BJ (cell line): Measurements from ENCODE around the gene MRPL21. TPM values are rescaled to one million over a fixed set of nuclear protein-coding genes. Genes with fewer than 3 reads are reported as not detected.

Source experiments
- CTCF ChIA-PET: fragments of 350-600 bp; formaldehyde crosslinking; extraction: SDS; loops from one replicate; lab custom pipeline; 2021; ENCODE audit warnings: antibody characterized with exemption, inconsistent platforms; lab: Yijun Ruan, JAX
- POLR2A ChIA-PET: fragments of 300-600 bp; sonication (Branson Sonifier 250); formaldehyde crosslinking; extraction: SDS; loops from one replicate; lab custom pipeline; 2021; ENCODE audit warnings: antibody characterized with exemption; lab: Charles Lee
- DNase-seq: peaks from one replicate; pipeline ENCODE4 v3.0.0-alpha.2; 2011; ENCODE audit warnings: low read depth
- H3K27me3 ChIP-seq: 2 replicates; pipeline ENCODE4 v1.6.0; 2011; ENCODE audit warnings: low read length; ENCODE audit not compliant: control insufficient read depth, insufficient read depth
- H3K36me3 ChIP-seq: 2 replicates; pipeline ENCODE4 v1.5.1; 2011; ENCODE audit warnings: low read length; ENCODE audit not compliant: control insufficient read depth, insufficient read depth
- H3K4me3 ChIP-seq: 2 replicates; pipeline ENCODE4 v1.5.1; 2011; ENCODE audit warnings: low read depth, mild to moderate bottlenecking, control low read depth, low read length
- polyA plus RNA-seq: library from polyadenylated mRNA; depleted of rRNA; stranded (reverse); fragments of >200 nt; gene quantifications from 2 replicates; pipeline ENCODE4 v1.2.3, GENCODE V29; 2011
- TF ChIP-seq, protein P1 (sequence below): IDR thresholded peaks from 2 replicates; pipeline ENCODE4 v1.5.1; 2011; ENCODE audit warnings: low read depth, mild to moderate bottlenecking, control low read depth, inconsistent platforms, low read length, moderate library complexity; ENCODE audit not compliant: insufficient read depth

The MRPL21 gene
- polyA plus RNA-seq, 1 experiment = 57.2 TPM

DNA sequence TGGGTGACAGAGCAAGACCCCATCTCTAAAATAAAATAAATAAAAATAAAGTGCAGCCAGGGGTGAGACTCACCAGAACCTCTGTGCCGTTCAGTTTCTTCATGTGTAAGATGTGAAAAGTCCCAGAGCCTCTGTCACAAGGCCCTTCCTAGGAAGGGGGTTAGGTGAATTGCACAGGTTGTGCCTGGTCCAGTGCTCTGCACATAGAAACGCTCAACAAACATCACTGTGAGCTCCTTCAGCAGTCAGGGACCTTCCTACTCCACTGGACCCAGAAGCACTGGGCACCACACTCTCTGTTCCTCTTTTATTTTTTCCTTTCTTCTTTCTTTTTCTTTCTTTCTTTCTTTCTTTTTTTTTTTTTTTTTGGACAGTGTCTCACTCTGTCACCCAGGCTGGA is 22.3 kb downstream of the MRPL21 start:
- CTCF ChIA-PET = no interaction called here
- POLR2A ChIA-PET = no interaction called here
- TF ChIP-seq, protein P1, sequence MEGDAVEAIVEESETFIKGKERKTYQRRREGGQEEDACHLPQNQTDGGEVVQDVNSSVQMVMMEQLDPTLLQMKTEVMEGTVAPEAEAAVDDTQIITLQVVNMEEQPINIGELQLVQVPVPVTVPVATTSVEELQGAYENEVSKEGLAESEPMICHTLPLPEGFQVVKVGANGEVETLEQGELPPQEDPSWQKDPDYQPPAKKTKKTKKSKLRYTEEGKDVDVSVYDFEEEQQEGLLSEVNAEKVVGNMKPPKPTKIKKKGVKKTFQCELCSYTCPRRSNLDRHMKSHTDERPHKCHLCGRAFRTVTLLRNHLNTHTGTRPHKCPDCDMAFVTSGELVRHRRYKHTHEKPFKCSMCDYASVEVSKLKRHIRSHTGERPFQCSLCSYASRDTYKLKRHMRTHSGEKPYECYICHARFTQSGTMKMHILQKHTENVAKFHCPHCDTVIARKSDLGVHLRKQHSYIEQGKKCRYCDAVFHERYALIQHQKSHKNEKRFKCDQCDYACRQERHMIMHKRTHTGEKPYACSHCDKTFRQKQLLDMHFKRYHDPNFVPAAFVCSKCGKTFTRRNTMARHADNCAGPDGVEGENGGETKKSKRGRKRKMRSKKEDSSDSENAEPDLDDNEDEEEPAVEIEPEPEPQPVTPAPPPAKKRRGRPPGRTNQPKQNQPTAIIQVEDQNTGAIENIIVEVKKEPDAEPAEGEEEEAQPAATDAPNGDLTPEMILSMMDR = no peak
- DNase-seq = no peak
- Histone ChIP-seq H3K36me3 (no peaks in the 10 kb centered on the region), H3K4me3 (no peak overlapping the region), H3K27me3 (no peaks in the 10 kb centered on the region)

DNA sequence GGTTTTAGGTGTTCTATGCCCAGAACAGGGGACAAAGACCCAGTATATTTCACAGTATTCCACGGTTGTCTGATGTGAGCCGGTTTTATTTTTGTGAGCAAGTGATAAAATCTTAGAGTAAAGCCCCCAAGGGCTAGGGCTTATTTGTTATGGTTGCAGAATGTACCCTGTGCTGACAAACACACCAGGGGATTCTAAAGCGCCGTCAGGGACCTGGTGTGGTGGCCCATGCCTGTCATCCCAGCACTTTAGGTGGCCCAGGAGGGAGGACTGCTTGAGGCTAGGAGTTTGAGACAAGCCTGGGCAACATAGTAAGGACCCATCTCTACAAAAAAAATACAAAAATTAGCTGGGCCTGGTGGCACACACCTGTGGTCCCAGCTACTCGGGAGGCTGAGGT is 22.8 kb downstream of the MRPL21 start:
- CTCF ChIA-PET = interaction anchor here (0.6 to 3.2 kb wide), 2 partner anchors 11 to 38 kb away, joined by 4 to 12 read pairs; no protein-coding TSS in a partner anchor

DNA sequence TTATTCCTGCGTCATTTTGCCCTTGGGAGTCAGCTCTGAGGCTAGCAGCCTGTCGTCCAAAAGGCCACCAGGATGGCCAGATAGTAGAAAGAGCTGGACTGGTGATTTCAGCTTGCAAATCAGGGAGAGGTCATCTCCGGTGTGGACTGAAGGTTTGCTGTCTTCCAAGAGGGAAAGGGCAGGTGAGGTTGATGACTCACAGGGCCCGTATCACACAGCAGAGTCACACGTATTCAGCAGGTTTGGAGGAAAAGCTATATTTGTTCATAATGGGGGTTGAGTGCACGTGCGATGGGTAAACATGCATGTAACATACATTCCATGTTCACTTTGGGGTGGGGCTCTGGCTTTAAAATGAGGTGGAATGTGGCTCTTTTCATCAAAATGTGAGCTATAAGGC is 25.6 kb downstream of the MRPL21 start:
- CTCF ChIA-PET = interaction anchor here (1.5 to 3.2 kb wide), 2 partner anchors 9 to 12 kb away, joined by 6 to 12 read pairs; no protein-coding TSS in a partner anchor
- no peak overlapping the region for H3K4me3 ChIP-seq
- DNase-seq = no peak
- TF ChIP-seq, protein P1 = no peak
- H3K36me3 ChIP-seq = no peaks in the 10 kb centered on the region
- H3K27me3 ChIP-seq = no peaks in the 10 kb centered on the region
- POLR2A ChIA-PET = no interaction called here

More for the DNA sequence above, 22.8 kb downstream of the MRPL21 start:
- no peak overlapping the region for H3K4me3 ChIP-seq
- TF ChIP-seq, protein P1 = no peak
- no peaks in the 10 kb centered on the region for H3K27me3 ChIP-seq
- no peaks in the 10 kb centered on the region for H3K36me3 ChIP-seq
- DNase-seq = no peak
- POLR2A ChIA-PET = no interaction called here

DNA sequence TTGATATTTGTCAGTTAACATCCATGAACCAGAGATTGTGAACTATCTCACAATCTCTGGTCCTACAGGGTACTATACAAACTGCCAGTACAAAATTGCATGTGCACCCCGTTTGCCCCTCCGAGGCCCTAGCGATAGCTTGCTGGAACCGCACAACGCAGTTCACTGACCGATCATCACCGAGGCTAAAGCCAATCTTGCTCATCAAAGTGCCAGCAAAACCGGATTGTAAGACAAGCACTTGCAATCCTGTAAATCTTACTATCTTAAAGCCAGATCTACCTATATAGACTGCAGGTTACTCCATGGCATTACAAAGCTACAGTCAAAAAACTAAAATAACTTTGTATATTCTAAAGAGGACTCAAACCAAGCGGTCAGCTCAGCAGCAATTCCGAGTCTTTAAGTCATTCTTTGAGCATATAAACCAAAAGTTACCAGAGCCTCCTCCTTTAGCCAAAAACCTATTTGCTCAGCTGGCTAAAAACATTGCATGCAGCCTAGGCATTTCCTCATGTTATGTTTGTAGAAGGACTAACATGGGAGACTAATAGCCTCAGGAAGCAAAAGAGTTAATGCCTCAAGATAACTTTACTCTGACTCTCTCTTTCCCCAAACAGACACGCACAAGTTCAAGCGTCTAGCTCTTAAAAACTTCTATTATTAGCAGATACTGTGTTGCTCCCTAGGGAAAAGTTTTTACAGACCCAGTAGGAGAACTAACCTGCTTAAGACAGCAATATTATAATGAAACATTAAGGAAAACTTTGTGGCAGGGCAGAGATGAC is 31.2 kb downstream of the MRPL21 start:
- TF ChIP-seq, protein P1 = no peak
- CTCF ChIA-PET = interaction anchor here (1.8 kb wide), 1 partner anchor 17 kb away, joined by 6 read pairs; no protein-coding TSS in a partner anchor
- peak; percentile 26 for DNase-seq
- POLR2A ChIA-PET = no interaction called here
- no peaks in the 10 kb centered on the region for H3K36me3 ChIP-seq
- no peaks in the 10 kb centered on the region; the same call in 1 of the 2 replicates for H3K27me3 ChIP-seq
- H3K4me3 ChIP-seq = no peak overlapping the region

DNA sequence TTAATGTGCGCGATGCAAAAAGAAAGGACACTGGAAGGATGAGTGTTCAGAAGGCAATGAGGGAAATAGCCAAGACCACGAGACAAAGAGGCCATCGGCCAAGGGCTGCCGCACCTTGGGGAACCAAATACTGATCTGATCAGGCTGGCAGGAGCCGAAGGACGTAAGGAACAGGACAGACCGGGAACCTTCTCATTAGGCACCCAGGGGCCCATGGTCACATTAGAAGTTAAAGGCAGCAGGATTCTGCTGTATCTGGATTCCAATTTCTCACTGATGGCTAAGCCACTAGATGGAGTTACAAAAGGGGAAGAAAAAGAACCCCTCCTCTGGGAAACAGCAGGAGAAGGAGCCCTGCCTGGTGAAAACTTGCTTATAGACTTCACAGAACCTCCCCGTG is 33.2 kb downstream of the MRPL21 start:
- Histone ChIP-seq H3K36me3 (no peaks in the 10 kb centered on the region), H3K27me3 (no peaks in the 10 kb centered on the region; the same call in 1 of the 2 replicates), H3K4me3 (peak overlapping the region; percentile 36)
- POLR2A ChIA-PET = no interaction called here
- TF ChIP-seq, protein P1 = peak; percentile 27; the same call in 1 of the 2 replicates
- no peak for DNase-seq
- CTCF ChIA-PET = interaction anchor here (3.0 kb wide), 1 partner anchor 9 kb away, joined by 12 read pairs; no protein-coding TSS in a partner anchor
